ENCODE measurements around the gene GOSR2.

DNA sequence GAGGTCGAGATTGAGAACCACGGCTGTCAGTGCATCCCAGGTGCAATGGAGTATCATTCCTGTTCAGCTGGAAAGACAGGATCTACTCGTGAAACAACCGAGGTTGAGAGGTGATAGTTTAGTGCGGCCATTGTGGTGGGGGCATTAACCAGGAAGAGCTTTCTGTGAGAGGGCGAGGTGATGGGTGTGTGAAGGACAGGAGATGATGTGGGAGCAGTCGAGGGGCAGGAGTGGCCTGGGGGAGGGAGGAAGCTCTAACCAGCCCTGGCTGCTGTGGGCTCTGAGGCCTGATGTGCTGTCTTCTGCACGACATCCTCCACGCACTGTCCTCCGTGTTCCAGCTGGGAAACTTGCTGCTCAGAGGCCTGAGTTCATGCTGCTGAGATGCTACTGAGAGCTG, 22.0 kb downstream of the GOSR2 start:
- TF ChIP-seq EZH2 (IDR thresholded peaks at IDR 0.05; ENCODE audit: insufficient read depth, poor library complexity, severe bottlenecking) (no peak), EZH2phosphoT487 (IDR thresholded peaks at IDR 0.05; ENCODE audit: insufficient read depth, low read depth) (no peak)

All from GM23248 (cell line).